Upper lobe of right lung (tissue), 1 donor: ENCODE data around the gene CNIH2. TPM values are rescaled to one million over a fixed set of nuclear protein-coding genes. Genes with fewer than 3 reads are reported as not detected.

Experiments used
- ATAC-seq: fragments of 200-7000 bp; cut with Tn5 transposase; one replicate; pipeline ENCODE4 v1.9.1; 2020; ENCODE audit warnings: mild to moderate bottlenecking, moderate library complexity
- DNase-seq: peaks from one replicate; pipeline ENCODE4 v3.0.0-alpha.2; 2020
- H3K27ac ChIP-seq: fragments of 200-600 bp; one replicate; pipeline ENCODE4 v1.8.0; 2022
- H3K27me3 ChIP-seq: fragments of 200-600 bp; one replicate; pipeline ENCODE4 v1.8.0; 2022; ENCODE audit warnings: mild to moderate bottlenecking
- H3K36me3 ChIP-seq: fragments of 200-600 bp; one replicate; pipeline ENCODE4 v1.8.0; 2022
- H3K4me1 ChIP-seq: fragments of 200-600 bp; one replicate; pipeline ENCODE4 v1.8.0; 2022
- H3K4me3 ChIP-seq: fragments of 200-600 bp; one replicate; pipeline ENCODE4 v1.8.0; 2022; ENCODE audit warnings: mild to moderate bottlenecking
- H3K9me3 ChIP-seq: fragments of 200-600 bp; one replicate; pipeline ENCODE4 v1.8.0; 2022
- CTCF ChIP-seq: fragments of 200-600 bp; IDR thresholded peaks from one replicate; pipeline ENCODE4 v1.8.0; 2022; ENCODE audit warnings: antibody characterized with exemption
- intact Hi-C: fragments of 100-400 bp; cut with DNase I; formaldehyde crosslinking; loops from one replicate; pipeline ENCODE4 v1.11.0; 2022
- total RNA-seq: library from RNA; stranded (reverse); fragmentation: NEBNext Ultra II Directional; extraction: Animal tissue kit (Norgen Biotek cat#: 25700); gene quantifications from one replicate; pipeline ENCODE4 v1.2.1, GENCODE V29; 2021
- donor health status: DM: no; HTN: yes; CAD: no; lungs with severe emphysema.

The CNIH2 gene
- total RNA-seq, 1 donor from 2014 or later = 1.6 TPM

DNA sequence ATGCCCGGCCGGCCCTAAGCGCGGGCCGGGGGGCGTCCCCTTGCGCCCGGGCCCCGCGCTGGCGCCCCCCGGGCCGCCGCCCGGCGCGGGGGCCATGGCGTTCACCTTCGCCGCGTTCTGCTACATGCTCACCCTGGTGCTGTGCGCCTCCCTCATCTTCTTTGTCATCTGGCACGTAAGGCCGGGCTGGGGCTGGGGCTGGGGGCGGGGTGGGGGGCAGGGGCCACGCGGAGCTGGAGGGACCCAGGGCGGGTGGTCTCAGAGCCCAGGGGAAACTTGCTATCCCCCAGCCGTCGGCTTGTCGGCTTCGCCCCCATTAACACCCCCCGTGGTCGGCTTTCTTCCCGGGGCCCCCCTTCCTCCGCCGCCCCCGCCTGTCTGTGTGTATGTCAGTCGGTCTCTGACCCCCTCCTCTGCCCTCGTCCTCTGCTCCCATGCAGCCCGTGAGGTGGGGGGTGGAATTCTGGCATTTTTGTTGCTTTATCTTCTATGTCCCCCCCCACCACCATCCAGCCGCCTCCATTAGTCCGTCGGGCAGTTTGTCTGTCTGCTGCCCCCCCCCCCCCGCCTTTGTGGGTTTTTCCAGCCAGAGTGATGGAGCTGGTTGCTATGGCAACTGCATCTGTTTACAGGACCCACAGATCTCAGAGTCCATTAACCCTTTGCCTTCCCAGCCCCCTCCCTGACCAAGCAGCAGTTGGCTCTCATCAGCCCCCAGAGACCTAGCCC, 552 bp downstream of the CNIH2 start:
- H3K4me1 ChIP-seq = peaks cover 7% of the 10 kb centered on the region
- peaks cover 27% of the 10 kb centered on the region for H3K36me3 ChIP-seq
- DNase-seq (no peak), ATAC-seq (no peak)
- H3K9me3 ChIP-seq = no peaks in the 10 kb centered on the region
- no peak overlapping the region for H3K4me3 ChIP-seq
- H3K27me3 ChIP-seq = no peaks in the 10 kb centered on the region
- TF ChIP-seq CTCF = no peak
- intact Hi-C loops = no loop called here
- H3K27ac ChIP-seq = no peak overlapping the region

DNA sequence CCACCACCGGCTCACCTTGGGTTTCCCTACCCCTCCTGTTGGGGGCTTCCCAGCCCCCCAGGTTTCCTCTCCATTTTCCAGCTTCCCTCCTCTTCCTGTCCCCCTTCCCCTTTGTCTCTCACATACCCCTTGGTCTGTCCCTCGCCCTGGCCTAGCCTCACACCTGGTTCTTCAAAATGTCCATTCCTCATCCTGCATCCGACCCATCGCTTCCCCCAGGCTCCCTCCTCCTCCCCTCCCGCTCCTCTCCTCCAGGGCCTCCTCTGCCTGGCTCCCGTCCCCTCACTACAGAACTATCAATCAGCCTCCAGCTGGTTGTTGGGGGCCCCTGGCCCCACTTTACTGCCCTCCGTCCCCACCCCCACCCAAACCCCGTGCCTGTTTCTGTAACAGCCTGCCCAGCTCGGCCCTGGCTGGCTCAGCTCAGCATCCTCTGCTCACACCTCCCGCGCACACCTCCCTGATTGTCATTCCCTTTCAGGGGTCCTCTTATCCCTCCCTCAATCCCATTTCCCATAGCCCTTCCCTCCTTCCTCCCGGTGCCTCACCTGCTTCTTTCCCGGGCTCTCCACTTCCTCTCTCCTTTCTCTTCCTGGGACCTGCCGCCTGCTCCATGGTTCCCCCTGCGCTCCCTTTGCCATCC, 1.2 kb downstream of the CNIH2 start:
- Histone ChIP-seq H3K36me3 (peaks cover 22% of the 10 kb centered on the region), H3K27me3 (no peaks in the 10 kb centered on the region), H3K9me3 (no peaks in the 10 kb centered on the region), H3K4me3 (no peak overlapping the region), H3K27ac (no peak overlapping the region), H3K4me1 (peaks cover 7% of the 10 kb centered on the region)
- DNase-seq (no peak), ATAC-seq (no peak)
- intact Hi-C loops = no loop called here
- no peak for TF ChIP-seq CTCF

DNA sequence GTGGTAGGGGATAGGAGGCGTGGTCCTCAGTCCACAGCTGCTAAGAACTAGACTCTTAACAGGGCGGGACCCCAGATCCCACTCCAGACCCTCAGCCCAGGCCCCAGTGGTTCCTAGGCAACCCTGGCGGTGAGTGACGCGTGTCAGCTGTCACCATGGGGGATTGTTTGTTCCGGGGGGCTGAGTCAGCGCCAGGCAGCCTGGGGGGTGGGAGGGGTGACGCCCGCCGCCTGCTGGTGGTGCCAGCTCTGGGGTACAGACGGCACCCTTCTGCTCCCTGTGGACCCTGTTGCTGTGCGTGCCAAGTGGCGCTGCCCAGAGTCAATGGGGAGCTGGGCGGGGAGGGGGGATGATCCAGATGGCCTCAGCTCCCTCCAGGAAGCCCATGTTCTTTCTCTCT, 2.5 kb downstream of the CNIH2 start:
- H3K4me1 ChIP-seq = peaks cover 7% of the 10 kb centered on the region
- DNase-seq = no peak

GRCh38 chr11:66281001-66281400, 3.0 kb downstream of the CNIH2 start:
- no peak for ATAC-seq
- intact Hi-C loops = no loop called here
- no peak for TF ChIP-seq CTCF
- Histone ChIP-seq H3K27me3 (no peaks in the 10 kb centered on the region), H3K4me3 (no peak overlapping the region), H3K27ac (no peak overlapping the region), H3K4me1 (peaks cover 7% of the 10 kb centered on the region), H3K9me3 (no peaks in the 10 kb centered on the region), H3K36me3 (peaks cover 9% of the 10 kb centered on the region)
- no peak for DNase-seq

More for the DNA sequence above, 2.5 kb downstream of the CNIH2 start:
- Histone ChIP-seq H3K27ac (no peak overlapping the region), H3K27me3 (no peaks in the 10 kb centered on the region), H3K36me3 (peaks cover 15% of the 10 kb centered on the region), H3K4me3 (no peak overlapping the region), H3K9me3 (no peaks in the 10 kb centered on the region)
- intact Hi-C loops = no loop called here
- ATAC-seq = no peak
- TF ChIP-seq CTCF = no peak

GRCh38 chr11:66281776-66282467, 3.9 kb downstream of the CNIH2 start:
- Histone ChIP-seq H3K36me3 (peaks cover 6% of the 10 kb centered on the region), H3K4me1 (peaks cover 7% of the 10 kb centered on the region), H3K27me3 (no peaks in the 10 kb centered on the region), H3K4me3 (no peak overlapping the region), H3K27ac (no peak overlapping the region), H3K9me3 (no peaks in the 10 kb centered on the region)
- ATAC-seq = no peak
- no peak for TF ChIP-seq CTCF
- intact Hi-C loops = no loop called here
- no peak for DNase-seq
